ENCODE data around the gene NGEF. TPM values are rescaled to one million over a fixed set of nuclear protein-coding genes. Genes with fewer than 3 reads are reported as not detected.

Gene NGEF
- total and polyA plus RNA-seq, 4 donors = 10.6 to 22.6 (median 10.8) TPM

DNA sequence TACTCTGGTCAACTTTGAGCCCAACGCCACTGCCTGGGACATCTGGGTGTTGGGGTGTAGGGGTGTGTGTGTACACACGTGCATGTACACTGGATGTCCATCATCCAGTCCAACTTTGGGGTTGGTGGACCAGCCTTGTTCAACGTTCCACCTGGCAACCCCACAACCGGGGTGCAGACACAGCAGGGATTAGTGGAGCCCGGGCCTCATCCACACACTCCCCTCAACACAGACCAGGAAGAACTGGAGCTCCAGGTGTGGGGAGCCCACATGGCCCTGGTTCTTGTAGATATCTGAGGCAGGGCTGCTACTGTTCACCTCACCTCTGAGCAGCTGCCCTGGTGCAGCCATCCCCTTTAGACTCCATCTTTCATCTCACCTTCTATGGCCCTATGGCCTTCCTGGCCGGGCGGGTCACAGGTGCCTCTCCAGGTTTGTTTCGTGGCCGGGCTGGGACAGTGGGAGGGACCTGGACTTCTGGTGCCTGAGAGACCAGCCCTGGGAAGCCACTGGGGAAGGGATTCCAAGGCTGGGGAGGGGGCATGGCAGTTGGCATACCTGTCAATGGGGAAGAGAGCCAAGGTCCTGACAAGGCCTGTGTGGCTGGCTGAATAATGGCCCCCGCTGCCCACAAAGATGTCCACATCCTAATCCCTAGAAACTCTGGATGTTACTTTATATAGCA is 26.9 kb upstream of the NGEF start:
- TF ChIP-seq, protein P1, sequence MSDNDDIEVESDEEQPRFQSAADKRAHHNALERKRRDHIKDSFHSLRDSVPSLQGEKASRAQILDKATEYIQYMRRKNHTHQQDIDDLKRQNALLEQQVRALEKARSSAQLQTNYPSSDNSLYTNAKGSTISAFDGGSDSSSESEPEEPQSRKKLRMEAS (IDR thresholded peaks at IDR 0.05) = no peak
- TF ChIP-seq, protein P2, sequence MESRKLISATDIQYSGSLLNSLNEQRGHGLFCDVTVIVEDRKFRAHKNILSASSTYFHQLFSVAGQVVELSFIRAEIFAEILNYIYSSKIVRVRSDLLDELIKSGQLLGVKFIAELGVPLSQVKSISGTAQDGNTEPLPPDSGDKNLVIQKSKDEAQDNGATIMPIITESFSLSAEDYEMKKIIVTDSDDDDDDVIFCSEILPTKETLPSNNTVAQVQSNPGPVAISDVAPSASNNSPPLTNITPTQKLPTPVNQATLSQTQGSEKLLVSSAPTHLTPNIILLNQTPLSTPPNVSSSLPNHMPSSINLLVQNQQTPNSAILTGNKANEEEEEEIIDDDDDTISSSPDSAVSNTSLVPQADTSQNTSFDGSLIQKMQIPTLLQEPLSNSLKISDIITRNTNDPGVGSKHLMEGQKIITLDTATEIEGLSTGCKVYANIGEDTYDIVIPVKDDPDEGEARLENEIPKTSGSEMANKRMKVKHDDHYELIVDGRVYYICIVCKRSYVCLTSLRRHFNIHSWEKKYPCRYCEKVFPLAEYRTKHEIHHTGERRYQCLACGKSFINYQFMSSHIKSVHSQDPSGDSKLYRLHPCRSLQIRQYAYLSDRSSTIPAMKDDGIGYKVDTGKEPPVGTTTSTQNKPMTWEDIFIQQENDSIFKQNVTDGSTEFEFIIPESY (IDR thresholded peaks at IDR 0.05) = no peak
- no peak for TF ChIP-seq HNF4A (conservative IDR thresholded peaks at IDR 0.05)
- no peak for TF ChIP-seq TAF1 (conservative IDR thresholded peaks at IDR 0.05)
- TF ChIP-seq RAD21 (IDR thresholded peaks at IDR 0.05) = no peak
- TF ChIP-seq RXRA (IDR thresholded peaks at IDR 0.05) = no peak
- no peak for TF ChIP-seq HNF4G (IDR thresholded peaks at IDR 0.05)
- TF ChIP-seq FOXA1 (IDR thresholded peaks at IDR 0.05) = no peak
- TF ChIP-seq, protein P3, sequence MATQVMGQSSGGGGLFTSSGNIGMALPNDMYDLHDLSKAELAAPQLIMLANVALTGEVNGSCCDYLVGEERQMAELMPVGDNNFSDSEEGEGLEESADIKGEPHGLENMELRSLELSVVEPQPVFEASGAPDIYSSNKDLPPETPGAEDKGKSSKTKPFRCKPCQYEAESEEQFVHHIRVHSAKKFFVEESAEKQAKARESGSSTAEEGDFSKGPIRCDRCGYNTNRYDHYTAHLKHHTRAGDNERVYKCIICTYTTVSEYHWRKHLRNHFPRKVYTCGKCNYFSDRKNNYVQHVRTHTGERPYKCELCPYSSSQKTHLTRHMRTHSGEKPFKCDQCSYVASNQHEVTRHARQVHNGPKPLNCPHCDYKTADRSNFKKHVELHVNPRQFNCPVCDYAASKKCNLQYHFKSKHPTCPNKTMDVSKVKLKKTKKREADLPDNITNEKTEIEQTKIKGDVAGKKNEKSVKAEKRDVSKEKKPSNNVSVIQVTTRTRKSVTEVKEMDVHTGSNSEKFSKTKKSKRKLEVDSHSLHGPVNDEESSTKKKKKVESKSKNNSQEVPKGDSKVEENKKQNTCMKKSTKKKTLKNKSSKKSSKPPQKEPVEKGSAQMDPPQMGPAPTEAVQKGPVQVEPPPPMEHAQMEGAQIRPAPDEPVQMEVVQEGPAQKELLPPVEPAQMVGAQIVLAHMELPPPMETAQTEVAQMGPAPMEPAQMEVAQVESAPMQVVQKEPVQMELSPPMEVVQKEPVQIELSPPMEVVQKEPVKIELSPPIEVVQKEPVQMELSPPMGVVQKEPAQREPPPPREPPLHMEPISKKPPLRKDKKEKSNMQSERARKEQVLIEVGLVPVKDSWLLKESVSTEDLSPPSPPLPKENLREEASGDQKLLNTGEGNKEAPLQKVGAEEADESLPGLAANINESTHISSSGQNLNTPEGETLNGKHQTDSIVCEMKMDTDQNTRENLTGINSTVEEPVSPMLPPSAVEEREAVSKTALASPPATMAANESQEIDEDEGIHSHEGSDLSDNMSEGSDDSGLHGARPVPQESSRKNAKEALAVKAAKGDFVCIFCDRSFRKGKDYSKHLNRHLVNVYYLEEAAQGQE (IDR thresholded peaks at IDR 0.05) = no peak
- no peak for TF ChIP-seq FOXA2 (IDR thresholded peaks at IDR 0.05)
- TF ChIP-seq, protein P4, sequence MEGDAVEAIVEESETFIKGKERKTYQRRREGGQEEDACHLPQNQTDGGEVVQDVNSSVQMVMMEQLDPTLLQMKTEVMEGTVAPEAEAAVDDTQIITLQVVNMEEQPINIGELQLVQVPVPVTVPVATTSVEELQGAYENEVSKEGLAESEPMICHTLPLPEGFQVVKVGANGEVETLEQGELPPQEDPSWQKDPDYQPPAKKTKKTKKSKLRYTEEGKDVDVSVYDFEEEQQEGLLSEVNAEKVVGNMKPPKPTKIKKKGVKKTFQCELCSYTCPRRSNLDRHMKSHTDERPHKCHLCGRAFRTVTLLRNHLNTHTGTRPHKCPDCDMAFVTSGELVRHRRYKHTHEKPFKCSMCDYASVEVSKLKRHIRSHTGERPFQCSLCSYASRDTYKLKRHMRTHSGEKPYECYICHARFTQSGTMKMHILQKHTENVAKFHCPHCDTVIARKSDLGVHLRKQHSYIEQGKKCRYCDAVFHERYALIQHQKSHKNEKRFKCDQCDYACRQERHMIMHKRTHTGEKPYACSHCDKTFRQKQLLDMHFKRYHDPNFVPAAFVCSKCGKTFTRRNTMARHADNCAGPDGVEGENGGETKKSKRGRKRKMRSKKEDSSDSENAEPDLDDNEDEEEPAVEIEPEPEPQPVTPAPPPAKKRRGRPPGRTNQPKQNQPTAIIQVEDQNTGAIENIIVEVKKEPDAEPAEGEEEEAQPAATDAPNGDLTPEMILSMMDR (IDR thresholded peaks at IDR 0.05; ENCODE audit: low read depth, low read length, missing input control) = no peak
- Histone ChIP-seq H3K9ac (ENCODE audit: low read depth in 1 of 2, low read length in 2 of 2) (no peak overlapping the region), H3K27ac (ENCODE audit: low read depth in 1 of 2, low read length in 2 of 2) (no peak overlapping the region), H3K36me3 (ENCODE audit: control insufficient read depth in 4 of 4, insufficient read depth in 3 of 4, low read depth in 1 of 4, low read length in 3 of 4) (no peaks in the 10 kb centered on the region), H3K27me3 (ENCODE audit: control insufficient read depth in 4 of 4, insufficient read depth in 4 of 4, low read length in 3 of 4) (no peaks in the 10 kb centered on the region), H3K9me3 (ENCODE audit: control insufficient read depth in 4 of 4, low read length in 3 of 4) (no peaks in the 10 kb centered on the region), H3K4me3 (ENCODE audit: low read depth in 1 of 3, low read length in 3 of 3) (no peak overlapping the region), H3K4me1 (ENCODE audit: control insufficient read depth in 4 of 4, insufficient read depth in 4 of 4, low read length in 3 of 4) (peaks cover 0 to 5% (median 4%) of the 10 kb centered on the region in 4 donors)
- no peak for DNase-seq (ENCODE audit: low spot score)
- 92% methylated on average over 10 of the region's 10 CpGs for WGBS

DNA sequence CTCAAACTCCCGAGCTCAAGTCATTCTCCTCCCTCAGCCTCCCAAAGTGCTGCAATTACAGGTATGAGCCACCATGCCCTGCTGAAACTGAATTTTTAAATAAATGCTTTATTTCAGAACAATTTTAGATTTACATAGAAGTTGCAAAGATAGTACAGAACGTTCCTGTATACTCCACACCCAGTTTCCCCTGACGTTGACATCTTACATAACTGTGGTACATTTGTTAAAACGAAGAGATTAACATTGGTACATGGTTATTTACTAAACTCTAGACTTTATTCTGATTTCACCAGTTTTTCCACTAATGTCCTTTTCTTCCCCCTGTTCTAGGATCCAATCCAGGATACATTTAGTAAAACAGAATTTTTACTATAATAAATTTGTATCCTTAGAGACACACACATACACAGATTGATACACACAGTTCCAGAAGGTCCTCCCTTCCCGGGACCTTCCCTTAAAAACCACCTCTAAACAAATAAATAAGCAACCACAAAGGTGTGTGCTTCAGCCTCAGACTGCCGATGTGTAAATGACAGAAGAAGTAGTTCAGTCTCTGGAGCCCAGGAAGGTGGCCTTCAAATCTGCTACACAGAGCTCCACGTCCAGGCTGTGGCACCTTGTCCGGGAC is 26.3 kb upstream of the NGEF start:
- WGBS = 69% methylated on average over 8 of the region's 8 CpGs
- TF ChIP-seq, protein P5, sequence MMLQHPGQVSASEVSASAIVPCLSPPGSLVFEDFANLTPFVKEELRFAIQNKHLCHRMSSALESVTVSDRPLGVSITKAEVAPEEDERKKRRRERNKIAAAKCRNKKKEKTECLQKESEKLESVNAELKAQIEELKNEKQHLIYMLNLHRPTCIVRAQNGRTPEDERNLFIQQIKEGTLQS (IDR thresholded peaks at IDR 0.05) = no peak
- TF ChIP-seq, protein P2 (IDR thresholded peaks at IDR 0.05) = no peak
- TF ChIP-seq RAD21 (IDR thresholded peaks at IDR 0.05) (no peak), EGR1 (IDR thresholded peaks at IDR 0.05; ENCODE audit: low read depth in 2 of 2) (no peak), SP1 (IDR thresholded peaks at IDR 0.05) (no peak), HNF4A (conservative IDR thresholded peaks at IDR 0.05) (no peak), JUND (IDR thresholded peaks at IDR 0.05) (no peak), TAF1 (conservative IDR thresholded peaks at IDR 0.05) (no peak), RXRA (IDR thresholded peaks at IDR 0.05) (no peak), GABPA (IDR thresholded peaks at IDR 0.05 in 1 of 2, conservative IDR thresholded peaks at IDR 0.05 in 1 of 2) (no peak), FOXA2 (IDR thresholded peaks at IDR 0.05) (no peak)
- TF ChIP-seq, protein P1 (IDR thresholded peaks at IDR 0.05) = no peak
- TF ChIP-seq, protein P4 (IDR thresholded peaks at IDR 0.05; ENCODE audit: low read depth, low read length, missing input control) = no peak

More for the DNA sequence above, 26.3 kb upstream of the NGEF start:
- no peak overlapping the region for H3K27ac ChIP-seq (ENCODE audit: low read depth in 1 of 2, low read length in 2 of 2)
- no peaks in the 10 kb centered on the region for H3K36me3 ChIP-seq (ENCODE audit: control insufficient read depth in 4 of 4, insufficient read depth in 3 of 4, low read depth in 1 of 4, low read length in 3 of 4)
- no peak overlapping the region for H3K4me3 ChIP-seq (ENCODE audit: low read depth in 1 of 3, low read length in 3 of 3)
- DNase-seq (ENCODE audit: low spot score) = no peak
- H3K27me3 ChIP-seq (ENCODE audit: control insufficient read depth in 4 of 4, insufficient read depth in 4 of 4, low read length in 3 of 4) = no peaks in the 10 kb centered on the region
- H3K9me3 ChIP-seq (ENCODE audit: control insufficient read depth in 4 of 4, low read length in 3 of 4) = no peaks in the 10 kb centered on the region
- H3K9ac ChIP-seq (ENCODE audit: low read depth in 1 of 2, low read length in 2 of 2) = no peak overlapping the region
- H3K4me1 ChIP-seq (ENCODE audit: control insufficient read depth in 4 of 4, insufficient read depth in 4 of 4, low read length in 3 of 4) = peaks cover 0 to 5% (median 4%) of the 10 kb centered on the region in 4 donors
